Activated naive CD4-positive, alpha-beta T cell treated with Interleukin-2 at 50 U/mL for 16 hours (primary cell): ENCODE results near the gene COQ6.
"Not testable (repeated sequence)": the region's sequence is repeated elsewhere in the genome, so short reads cannot be mapped to it uniquely, and the experiment has no call there.

Experiments used
- DNase-seq: peaks from one replicate; pipeline ENCODE4 v3.0.0-alpha.2; 2020

COQ6 gene

GRCh38 chr14:73988656-73989055, 38.6 kb downstream of the COQ6 start:
- not testable (repeated sequence) for DNase-seq

DNA sequence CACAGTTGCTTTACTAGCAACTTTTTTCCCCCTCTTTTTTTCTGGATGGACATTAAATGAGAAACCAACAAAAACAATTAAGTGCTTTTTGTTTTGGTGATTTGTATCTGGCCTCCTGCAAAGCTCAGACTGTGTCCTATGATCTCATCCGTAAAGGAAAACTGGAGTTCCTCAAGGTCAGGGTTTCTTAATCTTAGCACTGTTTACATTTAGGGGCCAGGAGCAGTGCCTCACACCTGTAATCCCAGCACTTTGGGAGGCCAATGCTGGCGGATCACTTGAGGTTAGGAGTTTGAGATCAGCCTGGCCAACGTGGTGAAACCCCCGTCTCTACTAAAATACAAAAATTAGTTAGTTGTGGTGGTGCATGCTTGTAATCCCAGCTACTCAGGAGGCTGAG, 41.0 kb downstream of the COQ6 start:
- DNase-seq: no peak

DNA sequence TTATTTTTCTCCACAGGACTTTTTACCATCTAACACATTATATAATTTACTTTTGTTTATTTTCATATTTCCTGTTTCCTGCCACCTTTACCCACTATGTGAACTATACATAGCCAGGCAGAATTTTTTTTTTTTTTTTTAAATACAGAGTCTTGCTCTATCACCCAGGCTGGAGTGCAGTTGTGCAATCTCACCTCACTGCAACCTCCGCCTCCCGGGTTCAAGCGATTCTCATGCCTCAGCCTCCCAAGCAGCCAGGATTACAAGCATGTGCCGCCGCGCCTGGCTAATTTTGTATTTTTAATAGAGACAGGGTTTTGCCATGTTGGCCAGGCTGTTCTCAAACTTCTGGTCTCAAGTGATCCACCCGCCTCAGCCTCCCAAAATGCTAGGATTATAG, 44.8 kb downstream of the COQ6 start:
- not testable (repeated sequence) for DNase-seq

GRCh38 chr14:73995977-73996378, 45.9 kb downstream of the COQ6 start:
- DNase-seq: no peak

DNA sequence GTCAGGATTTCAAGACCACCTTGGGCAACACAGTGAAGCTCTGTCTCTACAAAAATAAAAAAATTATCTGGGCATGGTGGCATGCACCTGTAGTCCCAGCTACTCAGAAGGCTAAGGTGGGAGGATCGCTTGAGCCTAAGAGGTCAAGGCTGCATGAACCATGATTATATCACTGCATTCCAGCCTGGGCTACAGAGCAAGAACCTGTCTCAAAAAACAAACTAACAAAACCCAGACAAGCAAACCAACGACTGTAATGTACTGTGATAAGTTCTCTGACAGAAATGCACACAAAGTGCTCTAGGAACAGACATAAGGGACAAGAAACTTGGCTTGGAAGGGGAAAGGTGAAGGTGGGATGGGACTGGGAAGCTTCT, 46.6 kb downstream of the COQ6 start:
- DNase-seq: no peak

GRCh38 chr14:73997108-73997943, 47.2 kb downstream of the COQ6 start:
- DNase-seq: no peak

GRCh38 chr14:73997944-73998447, 47.9 kb downstream of the COQ6 start:
- DNase-seq: no peak

- no peak for DNase-seq
Observed at GRCh38 chr14:73998726-73999125, 48.6 kb downstream of the COQ6 start.

DNA sequence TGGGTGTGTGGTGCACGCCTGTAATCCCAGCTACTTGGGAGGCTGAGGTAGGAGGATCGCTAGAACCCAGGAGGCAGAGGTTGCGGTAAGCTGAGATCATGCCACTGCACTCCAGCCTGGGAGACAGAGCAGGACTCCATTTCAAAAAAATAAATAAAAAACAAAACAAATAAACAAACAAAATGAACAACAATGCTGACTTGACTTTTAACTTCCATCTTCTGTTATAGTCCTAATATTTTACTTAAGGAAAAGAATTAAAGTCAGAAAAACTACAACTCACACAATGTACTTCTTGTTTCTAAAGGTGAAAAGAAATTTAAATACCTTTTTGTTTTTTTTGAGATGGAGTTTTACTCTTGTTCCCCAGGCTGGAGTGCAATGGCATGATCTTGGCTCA, 55.6 kb downstream of the COQ6 start:
- not testable (repeated sequence) for DNase-seq

- DNase-seq: no peak
Observed at GRCh38 chr14:74008843-74009499, 58.9 kb downstream of the COQ6 start.
